ENCODE measurements around the gene CAGE1.
"Not testable (repeated sequence)": the region's sequence is repeated elsewhere in the genome, so short reads cannot be mapped to it uniquely, and the experiment has no call there.

Gene CAGE1

GRCh38 chr6:7341989-7342742, 47.4 kb downstream of the CAGE1 start:
- Histone ChIP-seq H3K23ac (ENCODE audit: low read depth, low read length, poor library complexity) (no peak overlapping the region), H2BK15ac (ENCODE audit: low read length) (no peak overlapping the region), H2BK5ac (ENCODE audit: low read length) (no peak overlapping the region), H4K91ac (ENCODE audit: low read depth, low read length, poor library complexity) (no peak overlapping the region), H2BK12ac (ENCODE audit: low read length) (no peak overlapping the region), H4K8ac (ENCODE audit: low read depth, low read length) (no peak overlapping the region), H3K4me2 (ENCODE audit: insufficient read depth, low read length, poor library complexity, severe bottlenecking) (no peak overlapping the region), H2AFZ (ENCODE audit: low read length) (no peak overlapping the region), H3K36me3 (replicated peaks in 1 of 2; ENCODE audit: control insufficient read depth in 2 of 2, insufficient read depth in 2 of 2, low read length in 2 of 2) (no peaks in the 10 kb centered on the region), H3K27ac (replicated peaks; ENCODE audit: low read length) (no peak overlapping the region), H3K79me1 (ENCODE audit: low read depth, low read length) (no peaks in the 10 kb centered on the region), H3K27me3 (ENCODE audit: control insufficient read depth in 3 of 3, insufficient read depth in 3 of 3, low read depth in 1 of 3, low read length in 3 of 3) (peaks cover 0 to 9% (median 0%) of the 10 kb centered on the region in 3 experiments), H3K4ac (ENCODE audit: low read length) (no peak overlapping the region), H3K9me3 (replicated peaks in 1 of 2; ENCODE audit: control insufficient read depth in 2 of 2, insufficient read depth in 1 of 2, low read depth in 1 of 2, low read length in 2 of 2) (no peaks in the 10 kb centered on the region), H2BK120ac (ENCODE audit: low read depth, low read length) (no peak overlapping the region), H3K14ac (ENCODE audit: low read length) (no peak overlapping the region), H3K4me3 (ENCODE audit: low read length in 2 of 2) (no peak overlapping the region), H3K9ac (ENCODE audit: low read depth, low read length, poor library complexity) (peak overlapping the region; percentile 17), H3K18ac (ENCODE audit: low read length) (no peak overlapping the region), H2AK5ac (ENCODE audit: low read depth, low read length) (no peak overlapping the region), H3K4me1 (ENCODE audit: control insufficient read depth in 2 of 2, insufficient read depth in 1 of 2, low read depth in 1 of 2, low read length in 2 of 2) (no peaks in the 10 kb centered on the region)
- no peak for DNase-seq (ENCODE audit: low spot score)
- WGBS, 2 donors (ENCODE audit: extremely low coverage in 2 of 2, insufficient read length in 2 of 2, insufficient replicate concordance in 1 of 2), result no CpG with 5 or more reads among the region's 9 CpGs

- Histone ChIP-seq H3K9ac (ENCODE audit: low read depth, low read length, poor library complexity) (no peak overlapping the region), H3K18ac (ENCODE audit: low read length) (no peak overlapping the region), H4K91ac (ENCODE audit: low read depth, low read length, poor library complexity) (no peak overlapping the region), H2AK5ac (ENCODE audit: low read depth, low read length) (no peak overlapping the region), H3K4me2 (ENCODE audit: insufficient read depth, low read length, poor library complexity, severe bottlenecking) (no peak overlapping the region), H3K4me1 (ENCODE audit: control insufficient read depth in 2 of 2, insufficient read depth in 1 of 2, low read depth in 1 of 2, low read length in 2 of 2) (no peaks in the 10 kb centered on the region), H2BK12ac (ENCODE audit: low read length) (no peak overlapping the region), H3K14ac (ENCODE audit: low read length) (no peak overlapping the region), H2BK15ac (ENCODE audit: low read length) (no peak overlapping the region), H3K79me1 (ENCODE audit: low read depth, low read length) (no peaks in the 10 kb centered on the region), H3K4me3 (ENCODE audit: low read length in 2 of 2) (no peak overlapping the region), H2BK120ac (ENCODE audit: low read depth, low read length) (no peak overlapping the region), H4K8ac (ENCODE audit: low read depth, low read length) (no peak overlapping the region), H3K27me3 (ENCODE audit: control insufficient read depth in 3 of 3, insufficient read depth in 3 of 3, low read depth in 1 of 3, low read length in 3 of 3) (peaks cover 0 to 9% (median 0%) of the 10 kb centered on the region in 3 experiments), H2AFZ (ENCODE audit: low read length) (no peak overlapping the region), H3K9me3 (replicated peaks in 1 of 2; ENCODE audit: control insufficient read depth in 2 of 2, insufficient read depth in 1 of 2, low read depth in 1 of 2, low read length in 2 of 2) (no peaks in the 10 kb centered on the region), H2BK5ac (ENCODE audit: low read length) (no peak overlapping the region), H3K23ac (ENCODE audit: low read depth, low read length, poor library complexity) (no peak overlapping the region), H3K36me3 (replicated peaks in 1 of 2; ENCODE audit: control insufficient read depth in 2 of 2, insufficient read depth in 2 of 2, low read length in 2 of 2) (no peaks in the 10 kb centered on the region), H3K27ac (replicated peaks; ENCODE audit: low read length) (no peak overlapping the region), H3K4ac (ENCODE audit: low read length) (no peak overlapping the region)
- WGBS, 2 donors (ENCODE audit: extremely low coverage in 2 of 2, insufficient read length in 2 of 2, insufficient replicate concordance in 1 of 2), result no CpG with 5 or more reads among the region's 3 CpGs
- no peak for DNase-seq (ENCODE audit: low spot score)
These were observed 48.3 kb downstream of the CAGE1 start for GRCh38 chr6:7341271-7341670.

- H3K27me3 ChIP-seq (ENCODE audit: control insufficient read depth in 3 of 3, insufficient read depth in 3 of 3, low read depth in 1 of 3, low read length in 3 of 3); H2AK5ac ChIP-seq (ENCODE audit: low read depth, low read length); H3K9me3 ChIP-seq (replicated peaks in 1 of 2; ENCODE audit: control insufficient read depth in 2 of 2, insufficient read depth in 1 of 2, low read depth in 1 of 2, low read length in 2 of 2); H3K9ac ChIP-seq (ENCODE audit: low read depth, low read length, poor library complexity); H2BK120ac ChIP-seq (ENCODE audit: low read depth, low read length); H3K79me1 ChIP-seq (ENCODE audit: low read depth, low read length); H3K4me1 ChIP-seq (ENCODE audit: control insufficient read depth in 2 of 2, insufficient read depth in 1 of 2, low read depth in 1 of 2, low read length in 2 of 2); H3K36me3 ChIP-seq (replicated peaks in 1 of 2; ENCODE audit: control insufficient read depth in 2 of 2, insufficient read depth in 2 of 2, low read length in 2 of 2); H4K8ac ChIP-seq (ENCODE audit: low read depth, low read length); H3K4me3 ChIP-seq (ENCODE audit: low read length in 2 of 2); H3K27ac ChIP-seq (replicated peaks; ENCODE audit: low read length); H2BK15ac ChIP-seq (ENCODE audit: low read length); H3K4me2 ChIP-seq (ENCODE audit: insufficient read depth, low read length, poor library complexity, severe bottlenecking); H3K14ac ChIP-seq (ENCODE audit: low read length); DNase-seq (ENCODE audit: low spot score); H2BK12ac ChIP-seq (ENCODE audit: low read length); H3K4ac ChIP-seq (ENCODE audit: low read length); H2BK5ac ChIP-seq (ENCODE audit: low read length): not testable (repeated sequence)
- Histone ChIP-seq H3K23ac (ENCODE audit: low read depth, low read length, poor library complexity) (peak overlapping the region; percentile 17), H4K91ac (ENCODE audit: low read depth, low read length, poor library complexity) (peak overlapping the region; percentile 53), H3K18ac (ENCODE audit: low read length) (peak overlapping the region; percentile 72), H2AFZ (ENCODE audit: low read length) (peak overlapping the region; percentile 42)
- WGBS, 2 donors (ENCODE audit: extremely low coverage in 2 of 2, insufficient read length in 2 of 2, insufficient replicate concordance in 1 of 2), result no CpG with 5 or more reads among the region's 14 CpGs
These were observed 50.4 kb downstream of the CAGE1 start for GRCh38 chr6:7339007-7339732.

- no CpG with 5 or more reads among the region's 2 CpGs for WGBS, 2 donors (ENCODE audit: extremely low coverage in 2 of 2, insufficient read length in 2 of 2, insufficient replicate concordance in 1 of 2)
- no peak overlapping the region for H3K14ac ChIP-seq (ENCODE audit: low read length)
- H2BK120ac ChIP-seq (ENCODE audit: low read depth, low read length), result no peak overlapping the region
- no peak overlapping the region for H2AFZ ChIP-seq (ENCODE audit: low read length)
- no peak for DNase-seq (ENCODE audit: low spot score)
- H2BK15ac ChIP-seq (ENCODE audit: low read length), result no peak overlapping the region
- H3K9ac ChIP-seq (ENCODE audit: low read depth, low read length, poor library complexity), result no peak overlapping the region
- no peaks in the 10 kb centered on the region for H3K4me1 ChIP-seq (ENCODE audit: control insufficient read depth in 2 of 2, insufficient read depth in 1 of 2, low read depth in 1 of 2, low read length in 2 of 2)
- H2BK5ac ChIP-seq (ENCODE audit: low read length), result no peak overlapping the region
- H3K79me1 ChIP-seq (ENCODE audit: low read depth, low read length), result no peaks in the 10 kb centered on the region
- no peak overlapping the region for H3K23ac ChIP-seq (ENCODE audit: low read depth, low read length, poor library complexity)
- H2AK5ac ChIP-seq (ENCODE audit: low read depth, low read length), result no peak overlapping the region
- no peaks in the 10 kb centered on the region for H3K36me3 ChIP-seq (replicated peaks in 1 of 2; ENCODE audit: control insufficient read depth in 2 of 2, insufficient read depth in 2 of 2, low read length in 2 of 2)
- H3K9me3 ChIP-seq (replicated peaks in 1 of 2; ENCODE audit: control insufficient read depth in 2 of 2, insufficient read depth in 1 of 2, low read depth in 1 of 2, low read length in 2 of 2), result no peaks in the 10 kb centered on the region
- peaks cover 0 to 9% (median 0%) of the 10 kb centered on the region in 3 experiments for H3K27me3 ChIP-seq (ENCODE audit: control insufficient read depth in 3 of 3, insufficient read depth in 3 of 3, low read depth in 1 of 3, low read length in 3 of 3)
- no peak overlapping the region for H3K4me2 ChIP-seq (ENCODE audit: insufficient read depth, low read length, poor library complexity, severe bottlenecking)
- no peak overlapping the region for H3K27ac ChIP-seq (replicated peaks; ENCODE audit: low read length)
- H2BK12ac ChIP-seq (ENCODE audit: low read length), result no peak overlapping the region
- no peak overlapping the region for H3K18ac ChIP-seq (ENCODE audit: low read length)
- no peak overlapping the region for H3K4me3 ChIP-seq (ENCODE audit: low read length in 2 of 2)
- no peak overlapping the region for H4K91ac ChIP-seq (ENCODE audit: low read depth, low read length, poor library complexity)
- no peak overlapping the region for H4K8ac ChIP-seq (ENCODE audit: low read depth, low read length)
- no peak overlapping the region for H3K4ac ChIP-seq (ENCODE audit: low read length)
These were observed 51.5 kb downstream of the CAGE1 start for GRCh38 chr6:7338031-7338430.

All from neuronal stem cell (in vitro differentiated cells).